HL-60/S4 treated with phorbol 12-myristate 13-acetate at 8.2 ng/mL for 4 days and 3 days (cell line): ENCODE results near the gene SLC44A5.

Experiments used
- in situ Hi-C: fragments of 300-500 bp; cut with MboI; formaldehyde crosslinking; loops from 2 replicates; pipeline ENCODE4 v1.15.0; 2022; ENCODE audit warnings: low sequenced_read_pairs

Gene SLC44A5

DNA sequence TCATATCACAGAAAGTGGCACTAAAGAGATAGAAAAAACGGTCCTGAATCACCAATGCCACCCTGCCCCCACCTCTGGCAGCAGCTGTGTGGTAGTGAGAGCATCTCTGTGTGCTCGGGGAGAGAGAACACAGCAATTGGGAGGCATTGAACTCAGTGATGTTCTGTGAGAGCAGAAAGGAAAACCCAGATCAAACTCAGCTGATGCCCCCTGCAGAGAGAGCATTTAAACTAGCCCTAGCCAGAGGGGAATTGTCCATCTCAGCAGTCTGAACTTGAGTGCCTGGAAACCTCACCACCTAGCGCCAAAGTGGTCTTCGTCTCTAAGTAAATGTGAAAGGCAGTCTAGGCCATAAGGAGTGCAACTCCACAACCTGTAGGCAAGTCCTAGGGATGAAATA is 21.3 kb downstream of the SLC44A5 start:
- in situ Hi-C loops: no loop called here

DNA sequence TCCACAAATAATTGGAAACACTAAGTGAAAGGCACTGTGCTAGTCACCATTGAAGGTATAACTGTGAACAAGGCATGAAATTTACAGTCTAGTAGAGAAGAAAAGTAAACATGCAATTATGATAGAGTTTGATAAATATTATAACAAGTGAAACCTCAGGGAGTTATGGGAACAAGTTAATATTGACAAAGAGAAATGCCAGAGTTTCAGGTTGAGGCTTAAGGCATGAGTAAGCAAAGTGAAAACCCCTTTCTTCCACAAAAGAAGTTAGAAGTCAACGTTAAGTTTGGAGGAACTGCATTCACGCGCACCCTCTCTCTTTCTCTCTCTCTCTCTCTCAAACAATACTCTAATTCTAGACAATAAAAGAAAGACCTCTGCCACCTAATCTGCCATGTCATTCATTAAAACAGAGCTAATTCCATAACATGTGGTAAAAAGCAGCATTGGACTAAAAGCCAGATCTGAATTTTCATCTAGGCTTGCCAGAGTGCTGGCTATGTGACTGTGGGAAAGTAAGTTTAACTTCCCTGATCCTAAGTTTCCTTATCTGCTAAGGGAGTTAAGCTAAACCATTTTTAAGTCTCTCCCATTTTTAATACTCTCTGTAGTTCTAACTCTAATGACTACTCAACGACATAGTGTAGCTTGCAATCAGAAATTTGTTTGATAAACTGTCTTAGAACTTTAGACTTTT is 22.0 kb downstream of the SLC44A5 start:
- in situ Hi-C loops: no loop called here

DNA sequence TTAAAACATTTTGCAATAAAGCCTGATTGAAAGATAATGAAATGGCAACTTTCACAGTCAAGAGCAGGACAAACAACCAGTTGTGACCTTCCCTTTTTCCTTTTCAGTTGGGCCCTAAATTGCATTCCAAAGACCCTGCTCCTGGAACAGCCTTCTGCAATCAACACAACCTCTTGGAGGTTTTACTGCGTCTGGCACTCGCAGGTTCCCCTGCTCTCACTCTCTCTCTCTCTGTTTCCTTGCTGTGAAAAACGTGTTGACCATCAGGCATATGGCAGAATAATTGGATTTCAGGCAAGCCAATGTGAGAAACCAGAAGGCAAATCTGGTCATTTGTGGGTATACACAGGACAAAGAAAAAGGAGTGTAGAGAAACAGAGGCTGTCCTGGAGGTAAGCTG is 23.2 kb downstream of the SLC44A5 start:
- in situ Hi-C loops: no loop called here

- in situ Hi-C loops: no loop called here
Measured at GRCh38 chr1:75583282-75583681, 27.6 kb downstream of the SLC44A5 start.

DNA sequence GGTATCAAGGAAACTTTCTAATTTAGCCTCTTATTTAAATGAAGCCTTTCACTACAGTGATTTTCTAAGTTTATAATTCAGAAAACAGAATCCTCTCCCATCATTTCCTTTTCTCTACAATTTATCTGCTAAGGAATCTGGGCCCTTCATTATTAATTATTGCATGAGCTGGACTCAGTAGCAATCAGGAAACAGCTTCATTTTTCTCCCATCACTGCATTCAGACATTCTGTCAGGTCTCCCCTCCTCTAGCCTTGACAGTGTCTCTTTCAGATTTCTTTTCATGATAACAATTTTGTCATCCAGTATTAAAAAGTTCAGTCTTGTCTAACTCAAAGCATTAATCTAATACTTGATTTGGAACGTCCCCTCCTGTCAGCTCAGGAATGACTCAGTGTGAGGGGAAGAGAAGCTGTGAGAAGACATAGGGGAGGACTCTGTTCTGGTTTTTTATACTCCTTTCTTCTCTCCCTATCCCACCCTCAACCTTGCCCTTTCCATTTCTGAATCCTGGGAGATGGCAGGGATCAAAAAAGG is 28.1 kb downstream of the SLC44A5 start:
- in situ Hi-C loops: no loop called here

DNA sequence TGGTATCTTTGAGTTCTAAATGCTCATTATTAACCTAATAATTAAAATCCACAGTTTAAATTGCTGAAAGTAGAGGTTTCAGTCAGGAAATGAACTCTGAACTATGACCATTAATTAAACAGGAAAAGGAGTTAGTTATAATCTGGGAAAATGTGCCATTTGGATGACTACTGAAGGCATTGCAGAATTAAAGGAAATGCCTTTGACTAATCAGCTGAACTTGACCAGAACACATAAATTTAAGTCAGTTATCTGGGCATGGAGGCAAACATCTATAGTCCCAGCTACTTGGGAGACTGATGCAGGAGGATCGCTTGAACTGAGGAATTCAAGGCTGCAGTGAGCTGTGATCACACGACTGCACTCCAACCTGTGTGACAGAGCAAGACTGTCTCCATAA is 31.9 kb downstream of the SLC44A5 start:
- in situ Hi-C loops: no loop called here

GRCh38 chr1:75575837-75576236 is 35.1 kb downstream of the SLC44A5 start:
- in situ Hi-C loops: no loop called here

DNA sequence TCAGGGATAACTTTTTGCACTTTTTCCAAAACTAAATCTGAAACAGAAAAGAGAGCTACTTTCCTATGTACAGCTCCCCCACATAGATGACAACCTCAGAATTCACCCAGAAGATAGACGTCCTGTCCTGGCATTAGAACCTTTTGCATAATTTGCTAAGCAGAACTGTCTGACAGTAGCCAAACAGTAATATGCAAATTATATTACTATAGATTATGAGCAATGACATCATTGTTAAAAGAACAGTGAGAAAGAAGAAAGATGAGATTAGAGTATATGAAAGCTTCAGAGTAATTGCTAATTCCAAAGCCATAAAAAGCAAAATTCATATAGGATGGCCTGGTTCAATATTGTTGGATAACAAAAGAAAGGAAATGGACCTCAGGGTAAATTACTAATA is 43.7 kb downstream of the SLC44A5 start:
- in situ Hi-C loops: no loop called here

DNA sequence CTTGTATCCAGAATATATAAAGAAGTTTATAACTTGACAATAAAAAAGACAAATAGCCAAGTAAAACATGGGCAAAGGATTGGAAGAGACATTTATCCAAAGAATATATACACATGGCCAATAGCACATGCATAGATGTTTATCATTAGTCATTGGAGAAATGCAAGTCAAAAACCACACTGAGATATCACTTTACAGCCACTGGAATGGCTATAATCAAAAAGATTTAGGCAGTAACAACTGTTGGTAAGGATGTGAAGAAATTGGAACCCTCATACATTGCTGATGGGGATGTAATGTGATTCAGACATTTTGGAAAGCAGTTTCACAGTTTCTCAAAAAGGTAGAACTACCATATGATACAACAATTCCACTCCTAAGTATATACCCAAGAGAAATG is 51.1 kb downstream of the SLC44A5 start:
- in situ Hi-C loops: no loop called here

DNA sequence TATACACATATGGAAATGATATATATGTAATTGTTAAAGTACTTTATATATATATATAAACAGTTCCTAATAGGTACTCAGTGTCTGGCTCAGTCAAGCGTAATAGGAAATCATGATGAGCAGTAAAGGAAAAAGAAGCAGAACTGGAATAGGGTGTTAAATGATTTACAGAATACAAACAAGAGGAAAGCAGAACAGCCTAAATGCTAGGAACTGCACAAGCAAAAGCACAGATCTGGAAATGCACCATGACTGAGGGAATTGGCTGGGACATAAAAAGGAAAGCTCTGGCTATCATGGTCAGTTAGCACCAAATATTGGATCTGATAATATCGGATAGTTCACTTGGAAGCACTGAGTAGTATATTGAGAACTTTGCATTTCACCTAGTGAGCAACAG is 51.8 kb downstream of the SLC44A5 start:
- in situ Hi-C loops: no loop called here

DNA sequence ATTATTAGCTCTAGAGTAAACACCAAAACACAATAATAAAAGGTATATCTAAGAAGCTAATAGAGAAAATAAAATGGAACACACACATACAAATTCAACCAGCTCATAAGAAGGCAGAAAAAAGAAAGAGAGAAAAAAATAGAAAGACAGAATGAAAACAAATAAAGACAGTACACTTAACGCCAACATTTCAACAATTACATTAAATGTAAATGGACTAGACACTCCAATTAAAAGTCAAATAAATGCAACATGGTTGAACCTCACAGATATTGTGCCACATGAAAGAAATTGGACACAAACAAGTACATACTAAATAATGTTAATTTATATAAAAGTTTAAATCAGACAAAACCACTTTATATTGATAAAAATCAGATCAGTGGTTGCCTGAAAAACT is 56.0 kb downstream of the SLC44A5 start:
- in situ Hi-C loops: no loop called here

- in situ Hi-C loops: no loop called here
Measured at GRCh38 chr1:75554181-75554580, 56.7 kb downstream of the SLC44A5 start.

DNA sequence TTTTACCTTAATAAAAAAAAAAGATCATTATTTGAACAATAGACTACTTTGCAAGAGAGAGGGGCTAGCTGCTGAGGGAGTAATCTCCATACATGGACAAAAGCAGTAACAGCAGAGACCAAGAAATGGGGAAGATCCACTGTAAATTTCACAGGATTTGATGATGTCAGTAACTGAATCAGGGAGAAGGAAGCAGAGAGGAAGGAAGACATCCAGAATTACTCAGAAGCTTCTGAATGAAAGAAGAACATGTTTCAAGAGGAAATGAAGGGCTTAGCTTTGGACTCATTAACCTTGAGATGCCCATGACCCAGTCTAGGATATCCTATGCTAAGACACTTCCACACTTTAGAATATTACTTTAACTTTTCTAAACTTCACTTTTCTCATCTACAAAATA is 60.4 kb downstream of the SLC44A5 start:
- in situ Hi-C loops: no loop called here

DNA sequence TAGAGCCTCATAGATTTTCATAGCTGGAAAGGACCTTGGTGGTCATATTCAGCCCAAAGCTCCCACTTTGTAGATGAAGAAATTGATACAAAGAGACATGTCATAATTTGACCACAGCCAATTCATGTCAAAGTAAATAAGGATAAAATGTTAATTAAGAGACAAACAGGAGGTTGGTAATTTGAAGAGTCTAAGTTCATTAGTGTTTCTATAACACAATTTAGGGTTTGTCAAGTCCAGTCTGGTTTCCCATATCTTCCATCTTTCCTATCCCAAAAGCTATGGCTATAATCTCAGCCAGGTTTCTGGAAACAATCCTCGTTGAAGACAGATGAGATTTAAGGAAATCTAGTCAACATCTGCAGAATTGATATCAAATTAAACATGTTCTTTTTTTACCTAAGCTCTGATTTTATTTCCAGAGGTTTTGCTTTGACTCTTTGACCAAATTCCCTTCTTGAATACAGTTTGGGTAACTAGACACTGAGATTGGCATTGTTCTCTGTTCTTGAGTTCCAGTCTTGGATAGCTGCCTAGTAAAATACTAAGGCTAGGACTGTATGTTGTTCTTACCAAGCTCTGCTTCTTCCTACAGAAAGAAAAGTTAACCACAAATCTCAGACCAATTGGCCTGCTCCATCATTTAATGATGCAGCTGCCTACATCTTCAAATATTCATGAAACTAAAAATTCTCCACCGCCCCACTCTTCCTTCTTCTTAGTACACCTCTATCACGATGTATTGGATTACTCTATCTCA is 62.0 kb downstream of the SLC44A5 start:
- in situ Hi-C loops: no loop called here

GRCh38 chr1:75543705-75544104 is 67.2 kb downstream of the SLC44A5 start:
- in situ Hi-C loops: no loop called here

- in situ Hi-C loops: no loop called here
Measured at GRCh38 chr1:75542818-75543570, 67.9 kb downstream of the SLC44A5 start.

DNA sequence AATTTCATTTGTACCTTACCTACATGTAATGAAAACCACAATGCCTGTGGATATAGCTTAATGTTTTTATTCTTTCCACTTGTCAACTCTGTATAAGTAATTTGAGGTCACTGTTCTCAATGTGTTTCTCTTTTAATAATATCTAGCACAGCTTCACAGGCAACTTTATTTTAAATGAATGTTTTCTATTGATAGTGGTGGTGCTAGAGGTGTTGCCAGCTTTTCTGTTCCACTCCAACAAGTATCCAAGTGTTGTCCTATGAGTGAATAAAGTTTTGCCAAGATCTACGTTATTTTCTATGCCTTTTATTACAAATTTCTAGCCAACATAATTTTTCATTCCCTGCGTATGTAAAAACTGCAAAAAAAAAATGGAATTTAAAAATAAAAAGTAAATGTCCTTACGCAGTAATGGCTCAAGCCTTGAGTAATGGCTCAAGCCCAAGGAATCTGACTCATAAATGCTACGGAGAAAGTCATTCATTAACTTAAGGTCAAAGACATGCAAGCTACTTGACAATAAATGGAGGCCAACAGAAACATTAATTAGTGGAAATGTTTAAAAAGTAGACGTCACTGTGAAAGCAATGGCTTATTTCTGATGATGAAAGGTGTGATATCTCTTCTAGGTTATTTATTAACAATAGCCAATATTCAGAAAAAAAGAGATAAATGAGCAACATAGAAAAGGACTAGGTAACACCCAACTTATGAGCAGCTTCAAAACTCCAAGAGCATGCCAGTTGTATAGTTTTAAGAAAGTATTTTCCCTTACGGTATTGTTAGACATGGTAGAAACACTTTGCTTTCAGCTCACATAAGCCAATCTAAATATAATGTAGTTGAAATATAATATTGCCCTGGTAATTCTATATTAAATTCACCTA is 71.4 kb downstream of the SLC44A5 start:
- in situ Hi-C loops: no loop called here

- in situ Hi-C loops: no loop called here
Measured at GRCh38 chr1:75533085-75533484, 77.8 kb downstream of the SLC44A5 start.

DNA sequence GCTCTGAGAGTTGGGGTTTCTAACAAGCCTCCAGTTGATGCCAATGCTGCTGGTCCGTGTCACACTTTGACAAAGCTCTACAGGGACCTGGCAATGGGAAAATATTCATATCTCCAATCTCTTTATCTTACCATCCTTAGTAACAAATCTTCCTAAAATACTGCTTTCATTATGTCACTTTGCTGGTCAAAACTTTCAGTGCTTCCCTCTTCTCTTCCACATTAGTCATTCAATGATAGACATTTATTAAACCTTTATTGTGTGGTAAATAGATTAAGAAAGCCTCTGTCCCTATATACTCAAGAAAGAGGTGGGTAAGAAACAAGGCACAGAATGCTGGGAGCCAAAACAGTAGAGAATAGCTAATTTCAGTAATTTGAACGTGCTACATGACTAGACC is 79.3 kb downstream of the SLC44A5 start:
- in situ Hi-C loops: no loop called here

GRCh38 chr1:75529488-75529887 is 81.4 kb downstream of the SLC44A5 start:
- in situ Hi-C loops: no loop called here

- in situ Hi-C loops: no loop called here
Measured at GRCh38 chr1:75528001-75528400, 82.9 kb downstream of the SLC44A5 start.
